ENCODE measurements around the gene SLC9A9.
"Not testable (repeated sequence)": the region's sequence is repeated elsewhere in the genome, so short reads cannot be mapped to it uniquely, and the experiment has no call there.

The SLC9A9 gene

GRCh38 chr3:143525408-143525807, 322.9 kb downstream of the SLC9A9 start:
- in situ Hi-C loops (cut with HindIII; ENCODE audit: low sequenced_read_pairs) = no loop called here

GRCh38 chr3:143521803-143522202, 326.5 kb downstream of the SLC9A9 start:
- in situ Hi-C loops (cut with HindIII; ENCODE audit: low sequenced_read_pairs) = no loop called here

DNA sequence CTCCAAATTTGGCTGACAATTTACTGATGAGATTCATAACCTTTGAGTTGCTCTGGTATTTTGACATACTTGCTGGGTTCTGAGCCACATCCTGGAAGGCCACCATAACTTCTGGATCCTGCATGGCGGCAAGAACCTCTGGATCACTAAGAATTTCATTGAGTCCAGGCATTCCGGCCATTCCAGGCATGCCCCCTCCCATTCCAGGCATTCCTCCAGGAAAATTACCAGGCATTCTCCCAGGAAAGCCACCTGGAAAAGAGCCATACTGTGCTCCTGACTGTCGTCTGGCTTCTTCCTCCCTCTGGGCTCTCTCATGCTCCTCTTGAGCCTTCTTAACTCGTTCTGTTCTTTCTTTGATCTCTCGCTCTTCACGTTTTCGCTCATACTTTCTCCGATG, 331.1 kb downstream of the SLC9A9 start:
- in situ Hi-C loops (cut with HindIII; ENCODE audit: low sequenced_read_pairs) = not testable (repeated sequence)

GRCh38 chr3:143514874-143515273, 333.4 kb downstream of the SLC9A9 start:
- in situ Hi-C loops (cut with HindIII; ENCODE audit: low sequenced_read_pairs) = no loop called here

- in situ Hi-C loops (cut with HindIII; ENCODE audit: low sequenced_read_pairs) = no loop called here
Measured at GRCh38 chr3:143514109-143514508, 334.2 kb downstream of the SLC9A9 start.

DNA sequence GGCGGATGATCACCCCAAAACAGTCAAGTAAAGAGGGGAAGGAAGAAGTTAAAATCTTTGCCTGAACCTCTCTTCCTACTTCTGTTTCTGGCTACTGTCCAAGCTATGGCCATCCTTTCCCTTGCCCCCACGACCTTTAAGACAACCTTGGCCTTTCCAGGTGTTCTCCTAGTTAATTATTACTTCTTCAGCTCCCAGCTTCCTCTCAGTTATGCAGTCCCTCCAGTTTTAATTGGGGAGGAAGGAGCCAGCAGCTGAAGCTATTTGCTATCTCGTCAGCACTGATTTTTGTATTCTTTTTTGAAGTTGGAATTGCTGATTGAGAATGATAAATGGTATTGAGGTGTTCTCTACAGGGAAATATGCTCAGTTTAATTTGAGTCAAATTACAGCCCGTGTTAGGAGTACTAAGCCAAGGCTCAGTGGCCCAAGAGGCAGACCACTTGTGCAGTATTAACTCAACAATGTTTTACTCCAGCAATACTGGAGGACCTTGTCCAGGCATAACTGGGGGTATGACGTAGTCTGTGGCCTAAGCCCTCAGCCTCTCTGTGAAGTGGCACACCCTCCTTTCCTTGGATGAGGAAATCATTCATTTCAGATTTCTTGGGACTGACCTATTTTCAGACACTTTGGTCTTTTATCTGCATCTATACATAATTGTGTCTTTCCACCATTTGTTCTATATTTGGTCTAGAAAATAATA, 336.9 kb downstream of the SLC9A9 start:
- in situ Hi-C loops (cut with HindIII; ENCODE audit: low sequenced_read_pairs) = no loop called here

- in situ Hi-C loops (cut with HindIII; ENCODE audit: low sequenced_read_pairs) = no loop called here
Measured at GRCh38 chr3:143510601-143511000, 337.7 kb downstream of the SLC9A9 start.

DNA sequence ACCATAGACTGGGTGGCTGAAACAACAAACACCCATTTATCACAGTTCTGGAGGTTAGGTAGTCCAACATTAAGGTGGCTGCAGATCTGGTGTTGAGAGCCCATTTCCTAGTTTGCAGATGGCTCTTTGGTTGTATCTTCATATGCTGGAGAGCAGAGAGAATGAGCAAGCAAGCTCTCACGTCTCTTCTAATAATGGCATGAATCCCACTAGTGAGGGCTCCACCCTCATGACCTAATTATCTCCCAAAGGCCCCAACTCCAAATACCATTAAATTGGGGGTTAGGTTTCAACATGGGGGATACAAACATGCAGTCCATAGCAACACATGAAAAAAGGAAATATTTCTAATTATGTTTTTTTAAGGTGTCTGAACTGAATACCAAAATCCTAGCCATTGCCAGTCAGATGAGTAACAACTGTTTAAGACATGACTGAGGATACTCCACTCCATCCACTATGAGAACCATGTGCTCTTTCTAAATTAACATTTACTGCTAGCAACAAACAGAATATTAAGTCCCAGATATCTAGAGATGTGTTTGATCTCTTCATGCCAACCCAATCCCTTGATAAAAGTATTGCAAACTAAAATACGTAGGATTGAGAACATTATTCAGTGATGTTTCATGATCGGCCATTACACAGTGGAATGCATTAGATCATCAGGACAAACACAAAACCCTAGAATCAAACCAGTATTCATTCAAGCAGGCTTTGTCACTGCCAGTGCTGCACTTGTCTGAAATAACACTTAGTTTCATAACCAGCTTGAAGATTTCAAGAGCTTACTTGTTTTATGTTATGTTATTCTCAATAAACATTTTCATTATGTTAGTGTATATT, 340.3 kb downstream of the SLC9A9 start:
- in situ Hi-C loops (cut with HindIII; ENCODE audit: low sequenced_read_pairs) = no loop called here

DNA sequence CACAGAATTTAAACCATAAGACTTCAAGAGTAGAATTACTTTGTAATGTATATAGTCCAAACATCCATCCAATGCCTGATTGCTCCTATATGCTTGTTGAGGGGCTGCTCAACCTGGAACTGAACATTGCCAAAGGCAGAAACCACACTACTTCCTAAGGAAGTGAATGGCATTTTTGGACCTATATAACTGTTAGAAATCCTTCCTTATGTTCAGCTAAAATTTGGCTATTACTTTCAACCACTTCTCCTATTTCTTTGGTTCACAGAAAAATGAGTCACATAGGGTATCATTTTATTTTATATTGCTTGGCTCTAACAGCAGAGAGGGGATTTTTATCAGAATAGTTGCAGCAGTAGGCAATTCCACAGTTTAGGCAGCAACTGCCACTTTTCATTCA, 342.1 kb downstream of the SLC9A9 start:
- in situ Hi-C loops (cut with HindIII; ENCODE audit: low sequenced_read_pairs) = no loop called here

GRCh38 chr3:143503325-143503885, 344.9 kb downstream of the SLC9A9 start:
- in situ Hi-C loops (cut with HindIII; ENCODE audit: low sequenced_read_pairs) = no loop called here

DNA sequence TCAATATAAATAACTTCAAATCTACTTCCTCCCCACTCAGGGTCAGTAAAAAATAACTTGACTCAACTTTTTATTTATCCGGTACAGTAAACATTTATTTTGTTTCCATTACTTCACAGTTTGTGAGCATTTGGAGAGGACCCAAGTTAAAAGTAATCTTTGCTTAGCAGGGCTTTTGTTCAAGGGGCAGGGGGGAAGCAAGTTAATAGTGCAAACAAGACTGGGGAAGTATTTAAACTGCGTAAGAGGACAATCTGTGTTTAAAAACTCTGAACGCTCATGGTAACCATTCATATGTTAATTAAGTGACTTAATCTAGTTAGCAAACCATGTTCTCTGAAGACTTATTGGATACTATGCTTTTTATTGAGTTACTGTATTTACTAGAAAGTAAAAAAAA, 346.2 kb downstream of the SLC9A9 start:
- in situ Hi-C loops (cut with HindIII; ENCODE audit: low sequenced_read_pairs) = no loop called here

- in situ Hi-C loops (cut with HindIII; ENCODE audit: low sequenced_read_pairs) = no loop called here
Measured at GRCh38 chr3:143497382-143497781, 350.9 kb downstream of the SLC9A9 start.

DNA sequence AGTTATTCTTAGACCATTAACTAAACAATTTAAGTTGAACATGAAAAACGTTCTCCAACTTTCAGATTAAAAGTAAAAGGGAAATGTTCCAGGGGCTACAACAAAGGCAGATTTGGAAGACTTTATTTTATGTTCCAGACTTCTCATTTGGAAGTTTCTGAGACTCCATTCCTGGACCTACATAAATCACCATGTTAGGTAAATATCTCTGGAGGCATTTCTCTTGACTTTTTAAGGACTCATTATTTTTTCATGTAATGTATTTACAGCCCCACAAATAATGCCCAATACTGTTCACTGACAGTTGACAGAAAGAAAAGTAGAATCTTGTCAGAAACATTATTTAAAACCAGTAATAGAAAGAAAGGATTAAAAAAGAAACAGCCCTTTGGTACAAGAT, 352.1 kb downstream of the SLC9A9 start:
- in situ Hi-C loops (cut with HindIII; ENCODE audit: low sequenced_read_pairs) = no loop called here

GRCh38 chr3:143495527-143495926, 352.7 kb downstream of the SLC9A9 start:
- in situ Hi-C loops (cut with HindIII; ENCODE audit: low sequenced_read_pairs) = no loop called here

- in situ Hi-C loops (cut with HindIII; ENCODE audit: low sequenced_read_pairs) = no loop called here
Measured at GRCh38 chr3:143486611-143487010, 361.7 kb downstream of the SLC9A9 start.

DNA sequence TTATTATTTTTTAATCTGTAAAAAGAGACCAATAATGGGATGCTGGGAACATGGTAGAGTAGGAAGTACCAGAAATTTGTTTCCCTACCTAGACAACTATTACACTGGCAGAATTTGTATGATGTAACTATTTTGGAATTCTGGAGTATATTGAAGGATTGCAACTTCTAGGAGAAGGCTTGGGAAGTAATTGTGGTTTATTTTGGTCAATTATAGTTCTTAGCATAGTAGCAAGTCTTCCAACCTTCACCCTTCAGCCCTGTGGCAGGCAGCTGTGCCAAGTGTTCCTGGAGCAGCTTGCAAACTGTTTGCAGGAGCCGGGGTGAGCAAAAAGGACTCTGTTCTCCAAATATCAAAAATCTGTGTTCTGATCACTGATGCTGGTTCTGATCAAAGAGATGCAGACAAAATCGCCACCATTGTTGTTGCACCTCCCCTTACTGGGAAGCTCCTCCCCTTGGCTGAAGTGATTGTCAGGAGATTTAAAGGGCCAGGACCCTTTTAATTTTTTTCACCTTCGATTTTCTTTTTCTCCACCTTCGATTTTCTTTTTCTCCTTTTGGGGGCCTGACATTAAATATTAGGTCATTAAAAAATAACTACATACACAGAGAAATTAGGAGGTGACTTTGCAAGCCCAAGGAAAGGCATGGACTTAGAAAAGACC, 363.3 kb downstream of the SLC9A9 start:
- in situ Hi-C loops (cut with HindIII; ENCODE audit: low sequenced_read_pairs) = no loop called here

GRCh38 chr3:143483214-143483613, 365.1 kb downstream of the SLC9A9 start:
- in situ Hi-C loops (cut with HindIII; ENCODE audit: low sequenced_read_pairs) = no loop called here

DNA sequence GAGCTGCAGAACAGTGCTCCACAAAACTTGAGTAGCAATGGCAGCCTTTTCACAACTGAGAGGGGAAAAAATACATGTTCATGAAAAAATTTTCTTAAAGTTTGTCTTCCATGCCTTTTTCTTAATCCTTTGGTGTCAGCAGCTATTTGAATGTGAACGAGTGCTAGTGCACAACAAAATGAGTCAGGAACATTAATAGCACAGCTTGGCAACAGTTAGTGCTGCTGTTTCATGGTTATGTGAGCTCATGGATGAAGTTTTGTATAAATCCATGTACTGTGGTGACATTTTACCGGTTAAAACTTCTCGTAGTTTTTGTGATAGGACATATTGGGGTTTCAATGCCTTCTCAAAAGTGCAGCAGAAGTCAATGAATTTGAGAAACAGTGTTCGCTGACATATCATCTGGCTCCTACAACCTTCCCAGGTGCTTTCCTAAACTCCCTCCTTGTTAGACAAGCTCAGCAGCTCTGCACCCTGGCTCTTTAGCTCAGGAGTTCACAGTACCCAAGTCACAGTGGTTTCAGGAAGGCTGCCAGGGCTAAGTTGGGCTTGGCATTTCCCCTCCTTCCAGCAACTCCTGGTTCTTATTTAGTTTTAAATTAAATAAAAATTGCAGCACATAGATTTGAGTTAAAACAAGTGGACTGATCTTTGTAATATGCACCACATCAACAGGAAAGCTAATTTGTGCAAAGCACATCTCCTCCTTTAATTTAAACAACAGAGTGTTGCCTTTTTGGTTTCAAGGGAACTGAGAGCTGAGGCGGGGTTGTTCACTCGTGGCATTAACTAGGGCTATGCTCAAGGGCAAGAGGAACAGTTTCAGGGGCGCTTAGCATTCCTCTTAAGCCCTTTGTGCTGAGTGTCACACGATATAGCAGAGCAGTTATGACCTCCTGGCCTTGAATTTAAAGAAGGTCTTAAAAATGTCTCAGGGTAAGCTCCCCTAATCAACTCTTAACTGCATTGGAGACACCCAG, 365.9 kb downstream of the SLC9A9 start:
- in situ Hi-C loops (cut with HindIII; ENCODE audit: low sequenced_read_pairs) = no loop called here

GRCh38 chr3:143480344-143480743, 367.9 kb downstream of the SLC9A9 start:
- in situ Hi-C loops (cut with HindIII; ENCODE audit: low sequenced_read_pairs) = no loop called here

DNA sequence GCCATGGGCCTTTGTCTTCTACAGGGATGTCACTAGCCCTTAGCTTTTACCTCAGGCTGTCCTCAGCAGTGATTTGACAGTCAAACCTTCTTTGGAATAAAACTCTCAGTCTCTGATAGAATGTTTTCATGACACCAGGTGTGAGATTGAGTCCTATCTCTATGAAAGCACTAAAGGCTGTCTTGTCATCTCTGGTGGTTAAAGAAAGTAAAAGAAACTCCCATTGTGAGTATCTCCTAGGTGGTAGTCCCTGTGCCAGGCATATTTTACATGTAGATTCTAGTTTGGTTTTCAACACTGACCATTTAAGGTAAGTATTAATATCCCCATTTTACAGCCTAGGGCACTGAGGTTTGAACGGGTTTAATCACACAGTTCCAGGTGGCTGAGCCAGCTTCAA, 368.5 kb downstream of the SLC9A9 start:
- in situ Hi-C loops (cut with HindIII; ENCODE audit: low sequenced_read_pairs) = no loop called here
